ENCODE measurements around the gene DLST. TPM values are rescaled to one million over a fixed set of nuclear protein-coding genes. Genes with fewer than 3 reads are reported as not detected.

The DLST gene
- total RNA-seq (10 to 100 TPM; 82.0 to 98.1 TPM), polyA plus RNA-seq (ENCODE audit: insufficient read depth, low read depth, low replicate concordance) (82.8 TPM)
- long read RNA-seq, donor 1, transcript DLST-202 (15 exons, 2,838 nt): major isoform, 8 of 10 reads
- long read RNA-seq, donor 1, partial matches to known transcripts: 0 of 10 reads
- long read RNA-seq, donor 1, other reads (novel, unspliced or antisense): 0 of 10 reads
- long read RNA-seq, donor 2, transcript DLST-202 (15 exons, 2,838 nt): major isoform, 9 of 10 reads
- long read RNA-seq, donor 2, partial matches to known transcripts: 0 of 10 reads
- long read RNA-seq, donor 2, other reads (novel, unspliced or antisense): 0 of 10 reads

- DNase-seq: peak; percentile 90
- TF ChIP-seq CTCF (IDR thresholded peaks at IDR 0.05): peak in 1 of 3 experiments; percentile 36
- no peak for TF ChIP-seq POLR2A (IDR thresholded peaks at IDR 0.05)
- 0 to 1% methylated on average over 11 to 40 of the region's 53 CpGs for WGBS, 2 donors
- intact Hi-C loops (cut with DNase I; ENCODE audit: low total_unique reads): no loop called here
- H3K27me3 ChIP-seq: no peaks in the 10 kb centered on the region
- no peaks in the 10 kb centered on the region for H3K9me3 ChIP-seq
- H3K27ac ChIP-seq: peak within 1 kb of the TSS; percentile 89 to 96
- peak within 1 kb of the TSS; percentile 91 to 100 for H3K4me3 ChIP-seq
- H3K36me3 ChIP-seq (ENCODE audit: low read depth, missing control alignments): no peaks in the 10 kb centered on the region
- H3K4me1 ChIP-seq: peaks cover 20% of the 10 kb centered on the region
Observed at GRCh38 chr14:74881431-74882102, at the start of gene DLST. Gene DLST (plus strand): TSS chr14:74881916. CDS start chr14:74881954, 38 bp downstream.

GRCh38 chr14:74832849-74833248 is 48.9 kb upstream of the DLST start:
- intact Hi-C loops (cut with DNase I; ENCODE audit: low total_unique reads): no loop called here
- Histone ChIP-seq H3K4me1 (peaks cover 4% of the 10 kb centered on the region), H3K4me3 (no peak overlapping the region), H3K27ac (no peak overlapping the region), H3K36me3 (ENCODE audit: low read depth, missing control alignments) (no peaks in the 10 kb centered on the region), H3K27me3 (no peaks in the 10 kb centered on the region), H3K9me3 (no peaks in the 10 kb centered on the region)
- TF ChIP-seq POLR2A (IDR thresholded peaks at IDR 0.05) (no peak), CTCF (IDR thresholded peaks at IDR 0.05) (no peak)
- DNase-seq: no peak
- WGBS, 2 donors: 92 to 96% methylated on average over 4 of the region's 4 CpGs

GRCh38 chr14:74834692-74835392 is 46.9 kb upstream of the DLST start:
- no peaks in the 10 kb centered on the region for H3K9me3 ChIP-seq
- no peak overlapping the region for H3K27ac ChIP-seq
- peaks cover 4% of the 10 kb centered on the region for H3K4me1 ChIP-seq
- intact Hi-C loops (cut with DNase I; ENCODE audit: low total_unique reads): no loop called here
- WGBS, 2 donors: 91 to 97% methylated on average over 4 of the region's 5 CpGs
- H3K27me3 ChIP-seq: no peaks in the 10 kb centered on the region
- H3K4me3 ChIP-seq: no peak overlapping the region
- no peaks in the 10 kb centered on the region for H3K36me3 ChIP-seq (ENCODE audit: low read depth, missing control alignments)
- no peak for TF ChIP-seq CTCF (IDR thresholded peaks at IDR 0.05)
- no peak for TF ChIP-seq POLR2A (IDR thresholded peaks at IDR 0.05)
- no peak for DNase-seq

GRCh38 chr14:74835645-74836250 is 46.0 kb upstream of the DLST start:
- WGBS, 2 donors: 75 to 76% methylated on average over 7 of the region's 7 CpGs
- no peak for DNase-seq
- Histone ChIP-seq H3K9me3 (no peaks in the 10 kb centered on the region), H3K4me1 (peaks cover 4% of the 10 kb centered on the region), H3K27me3 (no peaks in the 10 kb centered on the region), H3K36me3 (ENCODE audit: low read depth, missing control alignments) (no peaks in the 10 kb centered on the region), H3K4me3 (no peak overlapping the region), H3K27ac (no peak overlapping the region)
- TF ChIP-seq CTCF (IDR thresholded peaks at IDR 0.05) (no peak), POLR2A (IDR thresholded peaks at IDR 0.05) (no peak)
- intact Hi-C loops (cut with DNase I; ENCODE audit: low total_unique reads): no loop called here
